AG08395 (cell line): ENCODE data around the gene ALDH3B1.

Experiments used
- DNase-seq: peaks from one replicate; pipeline ENCODE4 v3.0.0; 2012; ENCODE audit warnings: mixed read lengths, low spot score

The ALDH3B1 gene

DNA sequence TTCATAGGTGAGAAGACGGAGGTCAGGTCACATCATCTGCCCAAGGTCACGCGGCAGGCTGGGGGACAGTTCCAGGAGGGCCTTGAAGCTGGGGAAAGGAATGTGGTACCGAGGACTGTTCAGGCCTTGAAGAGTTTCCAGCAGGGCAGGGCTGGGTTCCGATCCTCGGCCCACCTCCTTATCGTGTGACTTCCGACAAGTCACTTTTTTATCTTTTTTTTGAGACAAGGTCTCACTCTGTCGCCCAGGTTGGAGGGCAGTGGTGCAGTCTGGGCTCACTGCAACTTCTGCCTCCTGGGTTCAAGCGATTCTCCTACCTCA, 21.0 kb downstream of the ALDH3B1 start:
- no peak for DNase-seq

DNA sequence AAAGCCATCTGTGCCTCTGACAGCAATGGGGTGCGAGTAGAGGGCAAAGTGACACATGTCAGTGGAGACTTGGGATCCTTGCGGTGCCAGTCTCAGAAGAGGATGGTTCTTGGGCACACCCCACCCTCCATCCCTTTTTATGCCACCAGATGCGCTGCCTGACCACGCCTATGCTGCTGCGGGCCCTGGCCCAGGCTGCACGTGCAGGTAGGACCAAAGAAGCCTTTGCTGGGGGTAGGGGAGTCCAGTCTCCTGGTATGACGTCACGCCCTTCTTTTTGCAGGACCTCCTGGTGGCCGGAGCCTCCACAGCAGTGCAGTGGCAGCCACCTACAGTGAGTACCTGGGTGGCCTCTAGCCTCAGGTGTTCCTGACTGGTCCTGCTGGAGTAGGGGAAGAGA, 21.9 kb downstream of the ALDH3B1 start:
- no peak for DNase-seq

DNA sequence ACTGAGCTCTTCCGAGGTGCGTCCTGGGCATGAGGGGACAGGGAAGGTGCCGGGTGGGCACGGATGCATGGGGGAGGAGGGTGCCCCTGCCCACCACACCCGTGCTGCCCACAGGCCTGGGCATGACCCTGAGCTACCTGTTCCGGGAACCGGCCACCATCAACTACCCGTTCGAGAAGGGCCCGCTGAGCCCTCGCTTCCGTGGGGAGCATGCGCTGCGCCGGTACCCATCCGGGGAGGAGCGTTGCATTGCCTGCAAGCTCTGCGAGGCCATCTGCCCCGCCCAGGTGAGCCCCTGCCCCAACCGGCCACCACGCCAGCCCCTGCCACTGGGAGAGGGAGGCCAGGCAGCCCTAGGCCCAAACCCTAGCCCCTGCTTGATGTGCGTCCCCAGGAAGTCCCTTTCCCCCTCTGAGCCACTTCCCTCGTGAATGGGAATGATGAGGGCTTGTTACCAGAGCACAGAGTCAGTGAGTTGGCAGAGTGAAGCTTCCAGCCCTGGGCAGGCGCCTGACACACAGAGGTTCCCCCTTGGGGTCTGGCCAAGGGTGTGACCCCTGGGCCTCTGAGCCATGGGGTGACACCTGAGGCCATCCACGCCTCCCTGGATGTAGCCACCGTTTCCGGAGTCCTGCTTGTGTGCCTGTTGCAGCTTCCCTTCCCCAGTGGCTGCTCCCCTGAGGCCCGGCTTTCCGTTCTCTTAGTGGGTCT, 23.0 kb downstream of the ALDH3B1 start:
- DNase-seq = no peak

DNA sequence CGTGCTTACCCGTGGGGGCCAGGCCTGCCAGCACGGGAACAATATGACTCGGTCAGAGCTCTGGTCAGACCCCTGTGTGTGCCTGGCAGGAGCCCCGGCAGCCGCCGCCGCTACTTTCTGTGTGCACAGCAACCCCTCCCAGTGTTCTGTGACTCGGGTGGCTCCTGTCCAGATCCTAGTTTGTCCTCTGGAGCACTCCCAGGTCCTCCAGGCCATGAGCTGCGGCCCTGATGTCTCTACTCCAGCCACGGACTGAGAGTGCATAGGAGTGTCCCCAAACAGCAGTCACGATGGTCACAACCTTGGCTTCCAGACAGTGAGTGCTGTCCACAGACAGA, 23.6 kb downstream of the ALDH3B1 start:
- no peak for DNase-seq

DNA sequence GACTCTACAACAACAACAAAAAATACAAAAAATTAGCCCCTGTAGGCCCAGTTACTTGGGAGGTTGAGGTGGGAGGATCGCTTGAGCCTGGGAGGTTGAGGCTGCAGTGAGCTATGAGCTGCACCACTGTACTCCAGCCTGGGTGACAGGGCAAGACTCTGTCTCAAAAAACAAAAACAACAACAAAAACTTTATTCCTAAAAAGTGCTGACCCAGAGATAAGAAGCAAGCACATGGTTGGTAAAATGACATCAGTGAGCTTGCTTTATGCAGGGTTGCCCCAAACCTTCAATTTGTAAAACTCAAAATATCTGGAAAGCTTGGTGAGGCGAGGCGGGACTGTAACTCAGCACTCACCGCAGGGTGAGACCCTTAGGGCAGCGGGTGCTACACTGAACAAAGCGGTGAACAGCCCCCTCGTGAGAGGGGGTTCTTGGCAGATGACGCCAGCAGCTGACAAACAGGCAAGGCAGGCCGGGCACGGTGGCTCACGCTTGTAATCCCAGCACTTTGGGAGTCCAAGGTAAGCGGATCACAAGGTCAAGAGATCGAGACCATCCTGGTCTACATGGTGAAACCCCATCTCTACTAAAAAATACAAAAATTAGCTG, 25.2 kb downstream of the ALDH3B1 start:
- no peak for DNase-seq

DNA sequence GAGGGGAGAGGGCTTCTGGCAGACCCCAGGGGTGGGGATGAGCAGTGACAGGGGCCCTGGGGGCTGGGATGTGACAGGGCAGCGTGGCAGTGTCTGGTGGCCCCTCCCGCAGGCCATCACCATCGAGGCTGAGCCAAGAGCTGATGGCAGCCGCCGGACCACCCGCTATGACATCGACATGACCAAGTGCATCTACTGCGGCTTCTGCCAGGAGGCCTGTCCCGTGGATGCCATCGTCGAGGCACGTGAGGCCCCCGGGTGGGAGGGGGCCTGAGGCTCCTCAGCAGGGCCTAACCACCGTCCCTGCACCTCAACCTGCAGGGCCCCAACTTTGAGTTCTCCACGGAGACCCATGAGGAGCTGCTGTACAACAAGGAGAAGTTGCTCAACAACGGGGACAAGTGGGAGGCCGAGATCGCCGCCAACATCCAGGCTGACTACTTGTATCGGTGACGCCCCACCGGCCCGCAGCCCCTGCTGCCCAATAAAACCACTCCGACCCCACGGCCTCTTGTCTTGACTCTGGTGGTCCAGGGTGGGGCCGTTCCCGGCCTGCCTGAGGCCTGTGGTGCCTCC, 26.1 kb downstream of the ALDH3B1 start:
- DNase-seq = no peak

DNA sequence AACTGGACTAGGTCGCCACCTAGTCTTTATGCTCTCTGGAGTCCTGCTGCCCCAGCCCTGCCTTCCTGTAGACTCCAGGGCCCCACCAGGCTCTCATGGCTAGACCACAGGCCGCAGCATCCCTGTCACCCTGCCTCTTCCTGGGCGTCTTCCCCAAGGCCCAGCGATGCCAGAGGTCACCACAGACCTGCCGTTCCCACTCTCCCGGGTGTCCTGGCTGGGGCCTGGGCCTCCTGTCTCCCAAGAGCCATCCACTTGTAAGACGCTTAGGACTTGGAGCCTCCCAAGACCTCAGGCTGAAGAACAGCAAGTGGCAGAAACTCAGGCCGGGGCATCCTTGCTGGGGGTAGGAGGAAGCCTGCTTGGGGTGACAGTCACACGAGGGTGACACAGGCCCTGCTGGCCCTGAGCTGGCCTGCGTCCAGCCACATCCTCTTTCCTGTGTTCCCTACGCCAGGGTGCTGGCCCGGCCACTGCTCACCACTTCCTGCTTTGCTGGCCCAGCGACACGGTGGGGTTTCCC, 26.7 kb downstream of the ALDH3B1 start:
- DNase-seq = no peak

DNA sequence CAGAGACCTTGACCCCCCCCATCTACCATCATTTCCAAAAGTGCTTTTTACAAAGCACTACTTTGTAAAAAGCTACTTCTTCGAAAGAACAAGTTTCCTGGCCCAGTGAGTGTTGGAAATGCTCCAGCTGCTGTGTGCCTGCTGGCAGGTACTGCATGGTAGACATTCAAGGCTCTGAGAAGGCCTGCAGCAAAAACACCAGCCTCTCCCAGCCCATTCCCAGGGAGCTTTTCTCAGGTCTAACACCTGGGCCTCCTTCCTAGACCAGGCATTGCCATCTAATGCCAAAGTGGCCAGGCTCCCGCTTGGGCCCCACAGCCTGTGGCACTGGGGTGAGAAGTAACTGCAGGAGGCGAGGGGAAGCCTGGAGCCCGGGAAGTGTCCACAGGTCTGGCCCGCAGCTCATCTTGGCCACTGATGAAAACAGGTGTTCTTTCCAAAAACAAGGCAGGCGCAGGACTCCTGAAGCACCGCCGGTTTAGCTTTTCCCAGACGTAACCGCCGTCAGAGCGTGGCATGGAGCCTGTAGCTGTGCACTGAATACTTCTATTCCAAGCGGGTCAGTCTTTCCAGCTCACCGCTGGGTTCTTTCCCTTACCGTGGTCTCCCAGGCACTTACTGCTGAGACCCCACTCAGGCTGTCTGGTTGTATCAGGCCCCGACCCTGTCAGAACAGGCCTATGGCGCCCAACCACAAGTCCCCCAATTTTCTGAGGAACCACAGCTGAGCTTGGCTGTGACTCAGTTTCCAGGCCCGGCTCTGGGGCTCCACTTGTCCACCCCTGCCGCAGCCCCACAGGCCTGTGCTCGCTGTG, 27.5 kb downstream of the ALDH3B1 start:
- DNase-seq = no peak

DNA sequence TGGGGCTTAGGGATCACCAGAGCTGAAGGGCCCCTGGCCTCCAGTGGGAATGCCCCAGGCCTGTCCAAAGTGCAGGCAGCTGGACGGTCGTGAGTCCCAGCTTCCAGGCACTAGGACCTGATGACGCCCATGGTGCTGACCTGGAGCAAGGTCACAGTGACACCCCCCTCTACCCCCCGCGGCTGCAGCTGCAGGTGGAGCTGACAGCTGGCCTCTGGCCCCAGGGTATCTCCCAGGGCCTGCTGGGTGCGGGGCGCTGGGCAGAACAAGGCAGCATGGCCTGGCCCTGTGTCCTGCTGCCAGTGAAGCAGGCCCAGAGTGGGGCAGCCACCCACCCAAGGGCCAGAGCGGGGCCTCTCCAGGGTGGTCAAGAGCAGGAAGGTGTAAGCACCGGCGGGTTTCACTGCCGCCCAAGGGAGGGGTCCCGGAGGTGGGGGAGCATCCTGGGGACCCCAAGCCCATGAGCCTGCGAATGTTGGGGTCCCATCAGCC, 28.1 kb downstream of the ALDH3B1 start:
- no peak for DNase-seq

DNA sequence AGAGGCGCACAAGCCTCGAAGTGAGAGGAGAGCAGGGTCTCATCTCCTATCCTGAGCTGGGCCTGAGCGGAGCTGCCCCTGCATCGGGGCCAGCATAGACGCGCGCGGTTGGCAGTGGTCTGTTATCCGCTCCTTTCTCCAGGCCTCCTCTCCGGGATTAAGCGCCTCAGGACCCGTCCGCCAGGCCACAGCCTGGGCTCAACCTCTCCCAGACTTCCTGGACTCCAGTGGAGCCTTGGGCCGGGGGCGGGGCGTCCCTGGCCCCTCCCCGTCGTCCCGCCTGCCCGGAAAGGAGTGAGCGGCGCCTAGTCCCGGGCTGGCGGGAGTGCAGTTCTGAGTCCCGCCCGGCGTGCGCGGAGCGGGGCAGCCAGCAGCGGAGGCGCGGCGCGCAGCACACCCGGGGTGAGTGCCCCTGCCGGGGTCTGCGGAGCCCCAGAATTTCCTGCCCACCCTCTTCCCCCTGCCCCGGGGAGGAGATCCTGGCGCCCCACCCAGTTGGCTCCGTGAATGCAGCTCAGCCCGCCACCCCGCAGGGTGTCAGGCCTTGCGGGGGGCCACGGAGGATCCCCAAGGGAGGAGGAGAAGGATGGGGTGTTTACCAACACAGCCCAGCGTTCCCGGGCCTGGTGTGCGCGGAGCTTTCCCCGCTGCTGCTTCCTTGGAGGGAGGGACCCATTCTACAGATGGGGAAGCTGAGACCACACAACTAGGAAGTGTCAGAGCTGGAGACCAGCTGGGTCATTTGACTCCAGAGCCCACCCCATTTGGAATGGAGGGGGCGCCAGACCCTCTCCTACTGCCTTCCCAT, 28.8 kb downstream of the ALDH3B1 start, which contains the start of gene TCIRG1:
TCIRG1 (plus strand) TSS at position 308 of the 808 bp plus-strand sequence. CDS start 2,247 bp downstream, outside the sequence.
- DNase-seq = peak; percentile 95

DNA sequence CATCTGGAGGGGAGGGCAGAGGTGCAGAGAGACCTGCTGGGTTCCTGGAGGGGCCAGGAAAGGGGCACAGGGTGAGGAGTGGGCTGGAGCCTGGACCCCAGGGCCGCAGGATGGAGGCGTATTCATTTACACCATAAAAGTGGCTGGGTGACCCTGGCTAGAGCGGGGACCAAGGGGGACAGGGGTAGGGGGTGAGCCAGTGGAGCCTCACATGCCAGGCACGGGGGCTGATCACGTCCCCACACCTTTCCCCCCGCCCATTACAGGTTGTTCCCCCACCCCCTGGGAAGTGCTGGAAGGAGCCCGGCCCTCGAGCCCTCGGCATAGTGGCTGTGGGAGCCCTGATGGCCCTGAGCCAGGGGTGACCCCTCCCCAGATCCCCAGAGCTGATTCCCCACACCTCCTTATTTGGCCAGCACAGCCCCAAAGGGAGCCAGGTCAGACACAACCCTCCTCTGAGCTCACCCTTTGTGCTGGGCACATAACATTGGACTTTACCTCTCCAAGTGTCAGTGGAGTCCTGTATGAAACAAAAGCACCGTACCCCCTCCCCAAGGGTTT, 29.5 kb downstream of the ALDH3B1 start:
- no peak for DNase-seq

DNA sequence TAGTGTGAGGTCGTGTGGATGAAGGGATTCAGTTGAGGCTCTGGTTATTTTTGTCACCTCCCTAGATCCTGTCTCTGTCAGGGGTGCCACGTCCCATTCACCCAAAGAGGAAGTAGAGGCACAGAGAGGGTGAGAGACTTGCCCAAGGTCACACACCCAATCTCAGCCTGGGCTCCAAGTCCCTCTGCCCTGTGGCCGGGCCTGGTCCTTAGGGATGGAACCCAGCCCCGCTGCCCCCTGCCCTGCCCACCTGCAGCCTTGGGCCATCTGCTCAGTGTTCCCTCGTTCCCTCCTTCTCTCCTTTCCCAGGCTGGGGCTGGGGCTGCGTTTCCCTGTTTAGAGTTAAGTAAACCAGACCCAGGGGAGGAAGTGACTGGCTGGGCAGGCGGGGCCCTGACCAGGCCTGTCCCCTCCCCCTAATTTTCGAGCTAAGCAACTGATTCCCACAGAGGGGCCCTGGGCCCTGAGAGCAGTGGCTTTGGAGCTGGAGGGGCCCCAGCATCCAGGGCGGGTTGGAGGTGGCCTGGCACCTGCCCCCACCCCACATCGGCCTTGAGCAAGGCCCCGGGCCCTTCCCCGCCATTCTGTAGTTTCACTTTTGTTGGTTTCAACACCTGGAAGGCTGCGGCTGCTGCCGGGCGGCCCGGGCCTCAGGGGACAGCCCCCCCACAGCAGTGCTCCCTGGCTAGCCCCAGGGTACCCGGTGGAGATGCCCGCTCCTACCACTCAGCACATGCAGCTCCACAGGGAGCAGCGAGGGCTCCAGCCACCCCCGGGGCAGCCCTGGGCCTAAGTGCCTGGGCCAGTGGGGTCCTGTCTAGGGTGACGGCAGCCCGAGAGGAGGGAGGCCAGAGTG, 30.2 kb downstream of the ALDH3B1 start:
- peak; percentile 64 for DNase-seq

DNA sequence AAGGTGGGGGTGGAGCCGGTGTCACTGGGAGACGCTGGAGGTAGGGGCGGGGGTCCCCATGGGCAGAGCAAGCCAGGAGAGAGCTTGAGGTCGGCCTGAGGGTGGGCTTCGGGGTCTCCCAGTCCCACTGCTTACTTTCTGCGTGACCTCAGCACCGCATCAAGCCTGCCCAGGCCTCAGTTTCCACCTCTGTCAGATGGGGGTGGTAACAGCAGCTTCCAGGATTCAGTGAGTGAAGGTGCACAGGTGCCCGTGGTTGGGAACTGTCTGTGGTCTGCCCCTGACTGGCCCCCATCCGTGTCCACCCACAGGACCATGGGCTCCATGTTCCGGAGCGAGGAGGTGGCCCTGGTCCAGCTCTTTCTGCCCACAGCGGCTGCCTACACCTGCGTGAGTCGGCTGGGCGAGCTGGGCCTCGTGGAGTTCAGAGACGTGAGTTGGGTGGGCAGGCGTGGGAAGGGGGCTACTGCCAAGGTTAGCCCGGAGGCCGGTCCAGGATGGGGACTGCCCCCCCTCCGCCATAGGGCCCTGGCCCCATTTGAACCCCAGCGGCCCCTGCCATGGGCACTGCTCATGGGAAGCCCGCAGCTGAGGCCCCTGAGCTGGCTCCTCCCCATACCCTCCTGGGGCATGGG, 30.9 kb downstream of the ALDH3B1 start:
- no peak for DNase-seq

DNA sequence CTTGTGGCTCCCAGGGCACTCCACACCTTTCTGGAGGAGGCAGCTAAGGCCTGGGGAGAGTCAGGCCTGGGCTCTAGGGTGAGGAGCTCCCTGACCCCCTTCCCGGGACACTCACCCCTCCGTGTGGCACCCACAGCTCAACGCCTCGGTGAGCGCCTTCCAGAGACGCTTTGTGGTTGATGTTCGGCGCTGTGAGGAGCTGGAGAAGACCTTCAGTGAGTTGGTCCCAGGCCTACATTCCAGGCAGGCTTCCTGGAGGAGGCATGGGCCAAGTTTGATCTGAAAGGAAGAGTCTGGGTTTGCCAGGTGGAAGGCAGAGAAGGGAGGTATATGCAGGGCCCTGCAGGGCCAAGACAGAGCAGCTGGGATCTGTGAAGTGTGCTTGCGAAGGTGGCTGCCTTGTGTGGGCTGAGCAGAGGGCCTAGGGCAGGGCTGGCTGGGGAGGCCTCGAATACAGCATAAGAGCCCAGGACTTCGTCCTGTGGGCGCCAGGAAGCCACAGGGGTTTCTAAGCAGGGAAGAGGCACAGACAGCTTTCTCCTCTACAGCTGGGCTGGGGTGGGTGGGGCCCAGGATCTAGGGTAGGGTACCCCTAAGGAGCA, 31.6 kb downstream of the ALDH3B1 start:
- DNase-seq = no peak

DNA sequence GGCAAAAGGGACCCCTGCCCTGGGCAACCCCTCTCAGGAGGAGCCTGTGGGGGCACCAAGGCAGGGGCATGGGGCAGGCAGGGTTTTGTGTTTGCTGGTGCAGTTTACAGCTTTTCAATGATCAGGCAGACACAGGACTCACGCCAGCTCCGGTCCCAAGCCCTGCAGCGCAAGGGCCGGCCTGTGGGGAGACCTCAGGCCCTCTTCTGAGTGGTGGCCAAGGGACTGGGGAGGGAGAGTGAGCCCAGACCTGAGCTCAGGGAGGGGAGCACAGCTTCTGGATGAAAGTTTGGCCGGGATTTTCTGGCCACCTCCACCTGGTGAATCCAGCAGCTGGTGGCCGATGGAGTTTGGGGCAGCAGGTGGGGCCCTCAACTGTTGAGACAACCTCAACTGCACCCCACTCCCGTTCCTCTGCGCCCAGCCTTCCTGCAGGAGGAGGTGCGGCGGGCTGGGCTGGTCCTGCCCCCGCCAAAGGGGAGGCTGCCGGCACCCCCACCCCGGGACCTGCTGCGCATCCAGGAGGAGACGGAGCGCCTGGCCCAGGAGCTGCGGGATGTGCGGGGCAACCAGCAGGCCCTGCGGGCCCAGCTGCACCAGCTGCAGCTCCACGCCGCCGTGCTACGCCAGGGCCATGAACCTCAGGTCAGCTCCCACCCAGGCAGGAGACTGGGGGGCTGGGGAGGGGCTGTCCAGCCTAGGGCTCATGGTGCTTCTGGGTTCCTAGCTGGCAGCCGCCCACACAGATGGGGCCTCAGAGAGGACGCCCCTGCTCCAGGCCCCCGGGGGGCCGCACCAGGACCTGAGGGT, 32.3 kb downstream of the ALDH3B1 start:
- no peak for DNase-seq

DNA sequence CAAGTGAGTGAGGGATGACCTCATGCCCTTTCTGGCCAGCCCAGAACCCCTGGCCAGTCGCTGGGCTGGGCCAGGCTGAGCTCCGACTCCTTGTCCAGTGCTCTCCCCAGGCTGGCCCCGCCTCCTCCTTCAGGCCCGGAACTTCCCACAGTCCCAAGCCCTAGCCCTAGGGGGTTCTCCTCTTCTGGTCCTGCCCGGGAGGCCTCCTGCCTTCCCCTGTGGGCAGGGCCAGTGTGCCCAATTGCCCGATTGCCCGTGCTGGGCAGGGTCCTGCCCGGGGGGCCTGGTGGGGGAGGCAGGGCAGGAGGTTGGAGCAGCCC, 32.9 kb downstream of the ALDH3B1 start:
- DNase-seq = no peak

DNA sequence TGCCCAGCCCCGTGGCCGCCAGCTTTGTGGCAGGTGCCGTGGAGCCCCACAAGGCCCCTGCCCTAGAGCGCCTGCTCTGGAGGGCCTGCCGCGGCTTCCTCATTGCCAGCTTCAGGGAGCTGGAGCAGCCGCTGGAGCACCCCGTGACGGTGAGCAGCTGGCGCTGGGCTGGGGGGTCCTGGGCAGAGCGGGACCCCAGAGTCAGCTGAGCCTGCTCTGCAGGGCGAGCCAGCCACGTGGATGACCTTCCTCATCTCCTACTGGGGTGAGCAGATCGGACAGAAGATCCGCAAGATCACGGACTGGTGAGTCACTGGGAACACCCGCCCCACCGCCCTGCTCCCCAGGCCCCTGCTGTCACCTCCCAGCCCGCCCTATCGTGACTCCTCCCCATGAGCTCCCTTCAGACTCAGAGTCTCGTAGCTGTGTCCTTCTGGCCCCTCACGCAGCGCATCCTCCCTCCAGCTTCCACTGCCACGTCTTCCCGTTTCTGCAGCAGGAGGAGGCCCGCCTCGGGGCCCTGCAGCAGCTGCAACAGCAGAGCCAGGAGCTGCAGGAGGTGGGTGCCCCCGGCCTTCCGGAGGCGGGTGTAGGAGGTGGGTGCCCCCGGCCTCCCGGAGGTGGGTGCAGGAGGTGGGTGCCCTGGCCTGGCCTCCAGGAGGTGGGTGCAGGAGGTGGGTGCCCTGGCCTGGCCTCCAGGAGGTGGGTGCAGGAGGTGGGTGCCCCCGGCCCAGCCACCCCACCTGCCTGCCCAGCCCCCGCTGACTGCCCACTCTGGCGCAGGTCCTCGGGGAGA, 33.4 kb downstream of the ALDH3B1 start:
- DNase-seq = peak; percentile 76
